Measurements from ENCODE around the gene SYNE1. TPM values are rescaled to one million over a fixed set of nuclear protein-coding genes. Genes with fewer than 3 reads are reported as not detected.

Gene SYNE1
- polyA plus RNA-seq, 1 donor: 105 TPM

DNA sequence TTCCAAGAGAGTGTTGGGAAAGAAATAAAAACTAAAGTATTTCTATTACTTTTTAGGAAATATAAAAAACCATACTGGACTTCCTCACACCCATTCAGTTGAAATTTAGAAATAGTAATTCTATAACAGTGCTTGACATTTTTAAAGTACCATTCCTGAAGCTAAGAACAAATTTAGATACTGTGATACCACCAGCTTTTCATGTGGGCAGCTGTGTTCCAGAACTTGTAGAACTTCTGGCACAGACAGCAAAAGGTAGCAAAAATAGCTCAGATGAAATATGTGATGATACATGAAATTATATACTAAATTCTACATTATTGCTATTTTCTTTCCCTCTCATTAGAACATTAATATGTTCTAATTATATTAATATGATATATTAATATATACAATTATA, 346.5 kb downstream of the SYNE1 start:
- DNase-seq: no peak

DNA sequence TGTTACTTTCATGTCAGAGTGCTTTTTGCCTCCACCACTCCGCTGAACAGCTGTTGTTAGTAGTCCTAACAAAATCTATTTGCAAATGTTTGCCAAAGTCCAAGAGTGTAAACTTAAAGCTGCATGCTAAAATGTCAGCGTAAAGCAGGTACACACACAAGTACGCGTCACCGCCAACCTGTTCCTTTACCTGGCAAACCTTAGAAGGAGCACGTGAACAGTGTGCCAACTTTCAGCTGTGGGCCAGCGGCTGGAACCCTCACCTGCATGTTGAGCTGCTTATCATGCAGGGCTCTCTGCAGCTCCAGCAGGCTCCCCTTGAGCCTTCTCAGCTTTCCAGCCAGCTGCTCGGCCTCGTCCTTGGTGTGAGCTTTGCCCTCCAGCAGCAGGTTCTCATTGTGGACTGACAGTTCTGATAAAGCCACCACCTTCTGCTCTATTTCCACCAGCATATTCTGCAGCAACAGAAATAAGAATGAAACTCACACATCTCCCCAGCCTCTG, 359.3 kb downstream of the SYNE1 start:
- DNase-seq: no peak

DNA sequence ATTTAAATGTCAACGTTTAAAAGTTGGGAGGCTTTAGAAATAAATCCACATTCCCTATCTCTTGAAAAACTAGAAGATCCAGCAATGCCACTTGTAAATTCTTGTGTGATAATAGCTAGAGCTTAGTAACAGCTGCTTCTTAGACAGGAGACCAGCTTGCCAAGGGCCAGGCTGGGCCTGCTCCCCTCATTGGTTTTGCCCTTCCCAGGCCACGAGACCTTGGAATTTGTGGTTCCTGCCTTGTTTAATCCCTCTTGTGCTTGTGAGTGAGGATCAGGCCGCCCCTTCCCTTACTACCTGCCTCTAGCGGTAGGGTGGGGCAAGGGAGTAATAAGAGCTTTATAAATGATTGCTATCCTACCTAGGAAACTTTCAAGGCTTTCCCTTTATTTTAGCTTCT, 363.5 kb downstream of the SYNE1 start:
- no peak for DNase-seq

DNA sequence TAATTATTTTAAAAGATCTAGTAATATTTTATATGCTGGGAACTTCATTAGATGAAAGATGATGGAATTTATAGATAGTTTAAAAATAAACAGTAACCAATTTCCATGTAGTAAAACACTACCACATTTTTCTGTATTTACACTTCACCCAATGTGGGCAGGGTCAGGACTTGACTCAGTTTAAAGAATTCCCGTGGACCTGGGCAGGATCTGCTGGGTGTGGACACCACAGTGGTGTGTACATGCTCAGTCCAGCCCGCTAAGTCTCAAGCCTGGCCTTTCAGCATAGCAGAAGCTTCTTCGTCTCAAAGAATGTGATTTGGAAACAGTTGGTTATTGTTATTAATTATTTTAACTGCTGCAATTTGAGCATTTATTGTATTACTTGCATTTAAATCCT, 364.2 kb downstream of the SYNE1 start:
- no peak for DNase-seq

- no peak for DNase-seq
These were observed 364.7 kb downstream of the SYNE1 start for GRCh38 chr6:152272486-152272885.

GRCh38 chr6:152271776-152272464, 365.2 kb downstream of the SYNE1 start:
- DNase-seq: no peak

- no peak for DNase-seq
These were observed 366.7 kb downstream of the SYNE1 start for GRCh38 chr6:152270301-152270925.

DNA sequence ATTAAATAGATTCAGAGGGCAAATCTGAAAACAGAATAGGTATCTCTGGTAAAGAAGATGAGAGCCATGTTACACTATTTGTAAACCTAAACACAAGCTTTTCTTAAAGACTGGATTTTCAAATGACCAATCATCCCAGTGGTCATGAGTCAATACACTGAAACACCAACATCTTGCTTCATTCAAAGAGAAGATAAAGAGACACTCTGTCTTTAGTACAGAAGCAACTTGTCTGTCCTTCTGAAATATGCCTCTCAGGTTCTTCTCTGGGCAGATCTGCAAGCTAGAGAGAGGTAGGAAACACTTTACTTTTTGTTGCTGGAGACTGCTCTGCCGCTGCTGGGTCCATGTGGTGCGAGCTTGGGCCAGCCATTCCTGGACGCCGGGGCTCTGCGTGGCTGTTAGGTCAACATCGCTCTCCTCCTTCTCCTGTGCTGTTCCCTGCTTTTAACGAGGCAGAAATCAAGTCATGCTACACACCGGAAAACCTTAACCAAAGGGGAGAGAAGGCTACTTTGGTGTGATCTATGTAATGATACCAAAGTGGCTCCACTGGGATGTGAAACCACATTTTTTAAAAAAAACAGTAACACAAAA, 368.2 kb downstream of the SYNE1 start:
- no peak for DNase-seq

DNA sequence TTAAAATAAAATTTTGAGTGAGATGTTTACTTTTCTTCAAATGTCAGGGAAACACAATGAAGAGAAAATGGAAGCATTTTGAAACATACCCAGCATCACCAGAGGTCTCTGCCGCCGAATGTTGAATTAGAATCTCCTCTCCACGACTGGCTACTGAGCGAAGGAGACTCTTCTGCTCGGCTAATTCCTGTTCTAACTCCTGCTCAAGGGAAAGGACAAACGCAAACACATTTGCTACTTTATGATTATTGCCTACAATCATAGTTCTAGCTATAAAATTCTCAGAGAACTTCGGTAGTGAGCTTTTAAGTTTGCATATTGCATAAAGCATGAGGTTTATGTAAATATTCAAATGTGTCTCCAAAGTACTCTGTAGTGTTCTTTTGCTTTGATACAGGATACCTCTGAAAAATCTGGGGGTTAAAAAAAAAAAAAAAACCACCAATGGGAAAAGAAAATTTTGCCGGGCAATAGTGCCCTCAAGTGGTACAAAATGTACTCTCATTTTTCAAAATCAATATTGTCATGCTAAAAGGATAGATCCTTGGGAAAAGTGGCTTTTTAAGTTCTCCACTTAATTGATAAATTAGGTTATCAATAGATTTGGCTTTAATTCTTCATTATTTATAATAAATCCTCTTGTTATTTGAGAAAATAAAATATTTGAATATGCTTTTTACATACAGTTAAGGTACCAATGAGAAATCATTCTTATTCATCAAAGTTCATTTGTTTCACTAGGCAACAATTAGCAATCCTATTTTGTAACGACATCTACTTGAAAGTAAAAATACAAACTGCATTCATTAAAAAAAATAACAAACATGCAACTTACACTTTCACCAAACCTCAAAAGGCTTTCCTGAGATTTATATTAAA, 369.0 kb downstream of the SYNE1 start:
- DNase-seq: no peak

DNA sequence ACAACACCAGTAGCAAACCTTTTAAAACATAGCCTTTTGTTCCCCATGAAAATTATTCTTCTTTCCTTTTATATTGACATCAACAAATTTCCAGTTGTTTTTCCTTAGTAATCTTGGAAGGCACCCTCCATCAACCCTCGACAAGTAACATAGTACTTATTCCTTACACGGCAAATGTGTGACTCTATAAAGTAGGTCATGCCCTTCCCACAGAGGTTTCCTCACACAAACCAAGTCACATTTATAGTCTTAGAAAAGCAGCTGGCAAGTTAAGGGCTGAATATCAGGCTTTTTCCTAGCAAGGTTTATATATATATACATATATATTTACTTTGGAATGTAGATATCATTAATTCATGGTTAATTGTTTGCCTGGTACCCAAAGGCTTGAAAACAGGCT, 371.5 kb downstream of the SYNE1 start:
- no peak for DNase-seq

DNA sequence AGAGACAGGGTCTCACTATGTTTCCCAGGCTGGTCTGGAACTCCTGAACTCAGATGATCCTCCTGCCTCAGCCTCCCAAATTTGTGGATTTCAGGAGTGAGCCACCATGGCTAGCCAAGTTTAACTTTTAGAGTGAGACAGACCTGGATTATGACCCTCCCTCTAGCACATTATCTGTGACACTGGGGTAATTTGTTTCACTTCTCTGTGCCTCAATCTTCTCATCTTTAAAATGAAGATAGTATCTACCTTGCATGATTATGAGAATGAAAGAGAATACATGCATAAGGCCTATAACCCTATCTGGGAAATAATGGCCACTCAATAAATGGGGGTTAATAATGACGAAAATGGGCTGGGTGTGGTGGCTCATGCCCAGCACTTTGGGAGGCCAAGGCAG, 373.6 kb downstream of the SYNE1 start:
- DNase-seq: no peak

DNA sequence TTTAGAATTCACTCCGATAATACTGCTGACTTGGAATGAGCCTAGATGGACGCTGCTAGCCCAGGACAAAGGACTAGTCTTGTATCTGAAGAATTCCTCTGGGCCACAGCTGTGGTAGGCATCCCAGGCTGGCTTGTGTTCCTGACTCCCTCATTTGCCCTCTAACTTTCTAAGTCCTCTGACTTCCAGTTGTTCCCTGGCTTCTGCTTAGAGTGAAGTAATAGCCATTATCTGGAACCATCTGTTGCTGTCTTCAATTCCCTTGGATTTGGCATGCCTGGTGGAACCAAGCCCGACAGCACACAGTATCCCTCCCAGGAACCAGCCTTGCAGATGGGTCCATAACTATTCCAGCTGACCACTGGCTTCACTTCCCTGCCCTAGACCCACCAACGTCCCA, 376.0 kb downstream of the SYNE1 start:
- DNase-seq: no peak

GRCh38 chr6:152259234-152259633, 377.9 kb downstream of the SYNE1 start:
- DNase-seq: no peak

GRCh38 chr6:152257581-152257980, 379.6 kb downstream of the SYNE1 start:
- DNase-seq: no peak

DNA sequence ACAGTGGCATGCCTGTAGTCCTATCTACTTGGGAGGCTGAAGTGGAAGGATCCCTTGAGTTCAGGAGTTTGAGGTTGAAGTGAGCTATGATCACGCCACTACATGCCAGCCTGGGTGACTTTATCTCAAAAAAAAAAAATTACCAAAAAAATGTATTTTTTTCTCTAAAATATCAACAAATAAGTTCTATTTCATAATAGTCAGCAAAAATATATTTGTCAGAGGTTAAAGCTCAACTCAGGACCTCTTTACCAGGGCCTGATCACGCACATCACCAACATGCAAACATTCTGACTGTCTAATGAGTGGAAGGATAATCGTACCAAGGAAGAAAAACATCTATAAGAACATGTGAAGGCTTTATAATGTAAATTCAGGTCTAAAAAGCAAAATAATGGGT, 387.0 kb downstream of the SYNE1 start:
- DNase-seq: no peak

GRCh38 chr6:152248980-152249379, 388.2 kb downstream of the SYNE1 start:
- DNase-seq: no peak

DNA sequence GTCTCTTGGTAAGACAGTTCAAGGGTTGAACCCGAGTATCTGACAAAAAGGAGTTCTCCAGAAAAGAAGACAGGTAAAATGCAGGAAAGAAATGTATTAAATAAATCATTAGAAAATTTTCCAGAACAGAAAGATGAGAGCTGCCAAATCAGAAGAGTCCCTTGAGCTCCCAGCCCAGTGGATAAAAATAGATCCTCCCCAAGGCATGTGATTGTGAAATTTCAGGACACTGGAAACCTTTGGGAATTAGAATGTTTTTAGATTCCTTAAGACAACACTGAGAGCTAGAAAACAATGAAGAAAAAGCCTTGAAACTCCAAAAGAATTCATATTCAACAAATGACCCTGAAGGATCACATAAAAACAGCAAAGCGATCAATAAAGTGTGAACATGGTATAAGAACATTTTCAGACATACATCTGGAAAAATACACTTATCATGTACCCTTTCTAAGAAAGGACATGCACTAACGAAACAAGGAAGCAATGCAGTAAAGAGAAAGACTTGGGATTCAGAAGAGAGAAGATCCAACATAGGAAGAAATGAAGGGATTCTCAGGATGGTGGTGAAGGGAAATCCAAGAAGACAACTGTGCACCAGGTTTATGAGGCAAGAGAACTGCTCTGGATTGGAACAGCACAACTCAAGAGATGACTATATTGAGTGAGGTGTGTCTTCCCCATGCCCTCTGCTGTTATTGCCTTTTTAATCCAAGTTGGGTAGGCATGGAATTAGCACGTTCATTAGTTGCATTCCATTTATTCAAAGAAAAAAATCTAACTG, 390.4 kb downstream of the SYNE1 start:
- no peak for DNase-seq

- DNase-seq: no peak
These were observed 392.0 kb downstream of the SYNE1 start for GRCh38 chr6:152244998-152245630.

- DNase-seq: peak; percentile 48
These were observed 396.0 kb downstream of the SYNE1 start for GRCh38 chr6:152241013-152241766.

DNA sequence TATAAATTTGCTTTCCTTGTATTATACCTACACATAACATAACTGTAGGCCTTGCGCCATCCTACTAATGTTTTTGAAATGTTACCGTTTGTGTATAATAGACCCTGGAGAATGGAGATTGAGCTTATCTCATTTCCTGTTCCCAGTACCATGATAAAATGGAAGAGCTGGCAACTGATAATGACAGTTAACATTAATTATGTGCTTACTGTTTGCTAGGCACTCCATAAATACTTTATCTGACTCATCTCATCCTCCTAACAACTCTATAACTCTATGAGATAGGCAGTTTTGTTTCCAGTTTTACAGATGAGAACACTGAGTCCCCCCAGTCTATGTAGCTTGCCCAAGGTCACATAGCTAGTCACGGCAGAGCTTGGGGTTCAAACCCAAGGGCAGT, 396.7 kb downstream of the SYNE1 start:
- DNase-seq: no peak

Measured in left kidney (tissue), 2 donors.